Cardiac muscle cell (in vitro differentiated cells and primary cell): Measurements from ENCODE around the gene TP53I3. TPM values are rescaled to one million over a fixed set of nuclear protein-coding genes. Genes with fewer than 3 reads are reported as not detected.

Experiments used
- DNase-seq, 2 donors: peaks; one replicate each; pipeline versions ENCODE4 v3.0.0 to v3.0.0-alpha.2; 2010 to 2017; ENCODE audit warnings: low read depth in 1 of 2, low spot score in 1 of 2
- H3K27ac ChIP-seq: fragments of 200-600 bp; sonication (generic); 2 replicates; pipeline ENCODE4 v1.5.1; 2016
- H3K27me3 ChIP-seq: fragments of 200-600 bp; sonication (generic); 2 replicates; pipeline ENCODE4 v1.6.0; 2016; ENCODE audit warnings: control low read depth
- H3K36me3 ChIP-seq: fragments of 200-600 bp; sonication (generic); 2 replicates; pipeline ENCODE4 v1.5.1; 2016; ENCODE audit warnings: control low read depth
- H3K4me1 ChIP-seq: fragments of 200-600 bp; sonication (generic); 2 replicates; pipeline ENCODE4 v1.8.1; 2017; ENCODE audit warnings: low read depth, mild to moderate bottlenecking, mixed run types
- H3K4me3 ChIP-seq: fragments of 200-600 bp; sonication (generic); 2 replicates; pipeline ENCODE4 v1.5.1; 2016; ENCODE audit warnings: mild to moderate bottlenecking
- H3K9me3 ChIP-seq: fragments of 200-600 bp; sonication (generic); 2 replicates; pipeline ENCODE4 v1.5.1; 2017; ENCODE audit warnings: low read depth, mild to moderate bottlenecking, control low read depth
- CTCF ChIP-seq: IDR thresholded peaks from 2 replicates; pipeline ENCODE4 v1.5.1; 2012; ENCODE audit warnings: low read depth, mild to moderate bottlenecking, low read length
- polyA plus RNA-seq: library from polyadenylated mRNA; unstranded; fragments of >200 nt; fragmentation: Nextera tagmentation; extraction: Ambion mirVana; gene quantifications from 2 replicates; pipeline ENCODE4 v1.2.1, GENCODE V29; 2016
- total RNA-seq: library from RNA; depleted of rRNA; stranded (reverse); fragments of >200 nt; gene quantifications from 2 replicates; pipeline ENCODE4 v1.2.3, GENCODE V29; 2016

TP53I3 gene
- total and polyA plus RNA-seq, 2 experiments from 2014 or later, result 25.4 to 70.2 TPM

- no peak for DNase-seq
- no peak overlapping the region for H3K4me3 ChIP-seq
- no peaks in the 10 kb centered on the region for H3K9me3 ChIP-seq
- H3K36me3 ChIP-seq, result no peaks in the 10 kb centered on the region
- H3K4me1 ChIP-seq, result no peaks in the 10 kb centered on the region
- H3K27me3 ChIP-seq, result no peaks in the 10 kb centered on the region
- H3K27ac ChIP-seq, result no peak overlapping the region
- TF ChIP-seq CTCF, result no peak
These were observed 25.9 kb downstream of the TP53I3 start for GRCh38 chr2:24058564-24059271.

DNA sequence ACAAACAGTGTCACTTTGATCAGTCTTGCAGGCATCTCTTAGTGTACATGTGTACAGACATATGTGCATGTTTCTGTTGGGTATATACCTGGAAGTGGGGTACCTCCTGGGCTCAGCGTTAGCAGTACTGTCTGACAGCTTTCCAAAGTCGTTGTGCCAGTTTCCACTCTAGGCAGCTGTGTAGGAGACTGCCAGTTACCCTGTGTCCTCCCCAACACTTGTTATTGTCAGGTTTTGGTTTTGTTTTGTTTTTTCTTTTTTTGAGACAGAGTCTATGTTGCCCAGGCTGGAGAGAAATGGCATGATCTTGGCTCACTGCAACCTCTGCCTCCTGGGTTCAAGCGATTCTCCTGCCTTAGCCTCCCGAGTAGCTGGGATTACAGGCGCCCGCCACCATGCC is 28.9 kb downstream of the TP53I3 start:
- DNase-seq, result no peak
- TF ChIP-seq CTCF, result no peak

GRCh38 chr2:24054366-24055010 is 30.1 kb downstream of the TP53I3 start:
- peak in 1 of 2 donors; percentile 15 for DNase-seq
- Histone ChIP-seq H3K9me3 (no peaks in the 10 kb centered on the region), H3K4me1 (no peaks in the 10 kb centered on the region), H3K4me3 (no peak overlapping the region), H3K27ac (no peak overlapping the region), H3K36me3 (no peaks in the 10 kb centered on the region), H3K27me3 (no peaks in the 10 kb centered on the region)
- no peak for TF ChIP-seq CTCF

More for the DNA sequence above, 28.9 kb downstream of the TP53I3 start:
- H3K9me3 ChIP-seq, result no peaks in the 10 kb centered on the region
- no peak overlapping the region for H3K27ac ChIP-seq
- H3K4me1 ChIP-seq, result no peaks in the 10 kb centered on the region
- H3K4me3 ChIP-seq, result no peak overlapping the region
- H3K36me3 ChIP-seq, result no peaks in the 10 kb centered on the region
- no peaks in the 10 kb centered on the region for H3K27me3 ChIP-seq

- Histone ChIP-seq H3K36me3 (no peaks in the 10 kb centered on the region), H3K27ac (no peak overlapping the region), H3K27me3 (no peaks in the 10 kb centered on the region), H3K4me3 (no peak overlapping the region), H3K9me3 (no peaks in the 10 kb centered on the region), H3K4me1 (no peaks in the 10 kb centered on the region)
- no peak for DNase-seq
- no peak for TF ChIP-seq CTCF
These were observed 31.7 kb downstream of the TP53I3 start for GRCh38 chr2:24052951-24053350.

DNA sequence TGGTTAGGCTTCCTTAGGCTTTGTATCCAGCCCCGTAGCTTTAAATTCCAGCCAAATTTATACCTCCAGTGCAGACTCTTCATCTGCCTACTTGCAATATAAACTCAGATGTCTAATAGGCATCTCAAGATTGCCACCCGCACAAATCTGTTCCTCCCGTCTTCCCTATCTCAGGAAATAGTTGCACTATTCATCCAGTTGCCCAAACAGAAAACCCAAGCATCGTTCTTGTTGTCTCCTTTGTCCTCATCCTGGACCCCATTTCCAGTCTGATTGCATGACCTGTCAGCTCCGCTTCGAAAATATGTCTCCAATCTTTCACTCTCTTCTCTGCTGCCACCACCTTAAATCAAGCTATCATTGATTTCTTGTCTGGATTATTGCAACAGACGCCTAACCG is 32.8 kb downstream of the TP53I3 start:
- Histone ChIP-seq H3K27me3 (no peaks in the 10 kb centered on the region), H3K27ac (no peak overlapping the region), H3K36me3 (no peaks in the 10 kb centered on the region), H3K4me3 (no peak overlapping the region), H3K9me3 (no peaks in the 10 kb centered on the region), H3K4me1 (no peaks in the 10 kb centered on the region)
- DNase-seq, result no peak
- no peak for TF ChIP-seq CTCF
